Stomach (tissue), 9 donors: Measurements from ENCODE around the gene SLC22A1. TPM values are rescaled to one million over a fixed set of nuclear protein-coding genes. Genes with fewer than 3 reads are reported as not detected.

Source experiments
- DNase-seq, 2 donors: peaks; one replicate each; pipeline versions ENCODE4 v3.0.0 to v3.0.0-alpha.2; 2013 to 2019
- H3K27ac ChIP-seq, 5 donors: fragments of 200-600 bp in 4 of 5; sonication (generic) in 4 of 5; one replicate each; pipeline ENCODE4 v1.5.1; 2013 to 2019; ENCODE audit warnings: mild to moderate bottlenecking in 1 of 5, moderate library complexity in 1 of 5
- H3K27me3 ChIP-seq, 3 donors: fragments of 200-600 bp; sonication (generic); one replicate each; pipeline ENCODE4 v1.5.1; 2017 to 2019; ENCODE audit warnings: mixed run types in 1 of 3
- H3K36me3 ChIP-seq, 4 donors: fragments of 200-600 bp; sonication (generic); 1 replicate in 3 of 4; 2 replicates in 1 of 4; pipeline ENCODE4 v1.5.1; 2016 to 2019
- H3K4me1 ChIP-seq, 4 donors: fragments of 200-600 bp; sonication (generic); one replicate each; pipeline ENCODE4 v1.5.1; 2016 to 2019
- H3K4me3 ChIP-seq, 4 donors: fragments of 200-600 bp; sonication (generic) in 3 of 4; one replicate each; pipeline ENCODE4 v1.5.1; 2016 to 2019; ENCODE audit warnings: mild to moderate bottlenecking in 1 of 4
- H3K9me3 ChIP-seq, 4 donors: fragments of 200-600 bp; sonication (generic); one replicate each; pipeline ENCODE4 v1.5.1; 2016 to 2019
- EP300 ChIP-seq: sonication (generic); formaldehyde crosslinking; IDR thresholded peaks from one replicate; pipeline ENCODE4 v1.6.1; 2017; ENCODE audit warnings: antibody characterized with exemption
- POLR2A ChIP-seq, 4 donors: fragments of 450-650 bp; IDR thresholded peaks; one replicate each; pipeline ENCODE4 v1.6.1; 2016; ENCODE audit warnings: antibody characterized with exemption in 4 of 4, control low read depth in 2 of 4, mild to moderate bottlenecking in 1 of 4, moderate library complexity in 1 of 4
- POLR2AphosphoS5 ChIP-seq, 3 donors: sonication (generic); formaldehyde crosslinking; IDR thresholded peaks; one replicate each; pipeline ENCODE4 v1.6.1; 2016; ENCODE audit warnings: antibody characterized with exemption in 3 of 3
- WGBS, 5 donors: extraction: QIAGEN DNeasy Blood & Tissue Kit in 3 of 5; methylation state at CpG; one replicate each; pipeline versions ENCODE4 v1.1.5 to v1.1.7; 2013 to 2018; 5-methylcytosine and 5-hydroxymethylcytosine counted together
- intact Hi-C: fragments of 100-400 bp; cut with DNase I; formaldehyde crosslinking; loops from one replicate; pipeline ENCODE4 v1.15.1; 2023; ENCODE audit warnings: low total_unique reads
- polyA plus RNA-seq, 3 donors: library from polyadenylated mRNA; stranded (reverse); fragments of 200-250 nt; gene quantifications; one replicate each; pipeline ENCODE4 v1.2.3, GENCODE V29; 2013
- total RNA-seq, 5 donors: library from RNA; depleted of rRNA; stranded (reverse); fragments of >200 nt; gene quantifications; one replicate each; pipeline versions ENCODE4 v1.1.0 to v1.2.3, GENCODE V29; 2014 to 2016
- TF ChIP-seq, protein P1 (sequence below), 7 experiments: fragments of 450-650 bp in 4 of 7; fragments of 200-600 bp in 3 of 7; sonication (generic) in 3 of 7; IDR thresholded peaks; one replicate each; pipeline ENCODE4 v1.5.1; 2016 to 2019; ENCODE audit warnings: antibody characterized with exemption in 7 of 7, control low read depth in 2 of 7, mild to moderate bottlenecking in 1 of 7
- donor health status: healthy with polysubstance abuse.
- donor health status: Bipolar disorder and iron deficiency.
- donor health status: healthy.

Gene SLC22A1
- total and polyA plus RNA-seq, 8 donors, result 0.20 to 36.2 (median 2.2) TPM; not detected in 2

DNA sequence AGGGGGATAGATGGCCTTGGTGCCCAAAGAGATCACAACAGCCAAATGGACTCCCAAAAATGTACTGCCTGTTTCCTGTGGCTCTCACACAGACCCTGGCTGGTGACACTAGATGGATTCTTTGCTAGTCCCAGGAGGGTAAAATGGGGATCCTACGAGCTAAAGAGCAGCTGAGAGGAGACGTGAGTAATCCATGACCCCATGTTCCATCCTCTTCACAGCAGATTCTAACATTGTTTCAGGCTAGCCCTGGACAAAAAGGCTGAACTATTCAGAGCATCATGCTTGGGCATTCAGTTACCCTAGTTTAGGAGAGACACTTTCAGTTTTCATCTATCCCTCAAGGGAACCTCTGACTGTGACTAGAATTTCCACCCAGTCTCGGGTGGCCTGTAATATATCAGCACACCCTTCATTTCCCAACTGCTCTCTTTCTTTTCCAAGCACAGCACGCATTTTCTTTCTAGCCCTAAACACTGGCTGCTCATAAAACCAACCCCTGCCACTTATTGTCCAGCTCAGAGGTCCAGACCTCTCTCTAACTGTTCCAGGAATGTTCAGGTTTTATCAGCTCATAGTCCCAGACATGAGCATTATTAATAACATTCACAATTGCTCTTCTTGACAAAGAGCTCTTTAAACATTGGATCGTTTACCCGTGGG is 48.5 kb downstream of the SLC22A1 start:
- intact Hi-C loops, result no loop called here
- WGBS, 5 donors, result 52 to 60% (median 58%) methylated on average over 6 of the region's 6 CpGs
- H3K4me1 ChIP-seq, result no peaks in the 10 kb centered on the region
- TF ChIP-seq EP300, result no peak
- TF ChIP-seq, protein P1, sequence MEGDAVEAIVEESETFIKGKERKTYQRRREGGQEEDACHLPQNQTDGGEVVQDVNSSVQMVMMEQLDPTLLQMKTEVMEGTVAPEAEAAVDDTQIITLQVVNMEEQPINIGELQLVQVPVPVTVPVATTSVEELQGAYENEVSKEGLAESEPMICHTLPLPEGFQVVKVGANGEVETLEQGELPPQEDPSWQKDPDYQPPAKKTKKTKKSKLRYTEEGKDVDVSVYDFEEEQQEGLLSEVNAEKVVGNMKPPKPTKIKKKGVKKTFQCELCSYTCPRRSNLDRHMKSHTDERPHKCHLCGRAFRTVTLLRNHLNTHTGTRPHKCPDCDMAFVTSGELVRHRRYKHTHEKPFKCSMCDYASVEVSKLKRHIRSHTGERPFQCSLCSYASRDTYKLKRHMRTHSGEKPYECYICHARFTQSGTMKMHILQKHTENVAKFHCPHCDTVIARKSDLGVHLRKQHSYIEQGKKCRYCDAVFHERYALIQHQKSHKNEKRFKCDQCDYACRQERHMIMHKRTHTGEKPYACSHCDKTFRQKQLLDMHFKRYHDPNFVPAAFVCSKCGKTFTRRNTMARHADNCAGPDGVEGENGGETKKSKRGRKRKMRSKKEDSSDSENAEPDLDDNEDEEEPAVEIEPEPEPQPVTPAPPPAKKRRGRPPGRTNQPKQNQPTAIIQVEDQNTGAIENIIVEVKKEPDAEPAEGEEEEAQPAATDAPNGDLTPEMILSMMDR (IDR thresholded peaks at IDR 0.05), result no peak
- TF ChIP-seq POLR2A (IDR thresholded peaks at IDR 0.05), result no peak
- TF ChIP-seq POLR2AphosphoS5 (IDR thresholded peaks at IDR 0.05), result no peak
- no peak overlapping the region for H3K27ac ChIP-seq
- no peak for DNase-seq
- peaks cover 0 to 4% (median 0%) of the 10 kb centered on the region in 4 donors for H3K9me3 ChIP-seq
- no peaks in the 10 kb centered on the region for H3K27me3 ChIP-seq
- H3K4me3 ChIP-seq, result no peak overlapping the region
- H3K36me3 ChIP-seq, result no peaks in the 10 kb centered on the region

DNA sequence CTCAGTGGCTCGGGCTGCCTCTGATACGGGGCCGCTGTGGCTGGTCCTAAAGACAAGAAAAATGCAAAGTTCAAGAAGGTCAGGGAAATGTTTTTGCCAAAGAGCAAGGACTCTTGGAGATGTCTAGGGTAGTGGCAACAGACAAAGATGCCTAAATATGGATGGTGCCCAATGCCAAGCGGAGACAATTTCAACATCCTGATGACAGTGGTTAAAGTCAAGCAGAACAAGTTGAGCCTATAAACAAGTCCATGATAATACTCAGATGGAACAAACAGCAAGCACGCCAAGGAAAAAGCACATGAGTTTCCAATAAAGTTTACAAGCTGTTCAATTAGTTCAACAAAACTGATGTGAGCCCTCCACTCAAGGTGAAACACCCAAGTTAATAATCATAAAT is 51.1 kb downstream of the SLC22A1 start:
- no peak for DNase-seq
- no peaks in the 10 kb centered on the region for H3K9me3 ChIP-seq
- no peak overlapping the region for H3K27ac ChIP-seq
- H3K36me3 ChIP-seq, result no peaks in the 10 kb centered on the region
- 89 to 98% (median 95%) methylated on average over 5 of the region's 5 CpGs for WGBS, 5 donors
- no peak overlapping the region for H3K4me3 ChIP-seq
- H3K4me1 ChIP-seq, result no peaks in the 10 kb centered on the region
- TF ChIP-seq POLR2A (IDR thresholded peaks at IDR 0.05) (no peak), POLR2AphosphoS5 (IDR thresholded peaks at IDR 0.05) (no peak), EP300 (no peak)
- TF ChIP-seq, protein P1 (IDR thresholded peaks at IDR 0.05), result no peak
- no peaks in the 10 kb centered on the region for H3K27me3 ChIP-seq
- intact Hi-C loops, result no loop called here

DNA sequence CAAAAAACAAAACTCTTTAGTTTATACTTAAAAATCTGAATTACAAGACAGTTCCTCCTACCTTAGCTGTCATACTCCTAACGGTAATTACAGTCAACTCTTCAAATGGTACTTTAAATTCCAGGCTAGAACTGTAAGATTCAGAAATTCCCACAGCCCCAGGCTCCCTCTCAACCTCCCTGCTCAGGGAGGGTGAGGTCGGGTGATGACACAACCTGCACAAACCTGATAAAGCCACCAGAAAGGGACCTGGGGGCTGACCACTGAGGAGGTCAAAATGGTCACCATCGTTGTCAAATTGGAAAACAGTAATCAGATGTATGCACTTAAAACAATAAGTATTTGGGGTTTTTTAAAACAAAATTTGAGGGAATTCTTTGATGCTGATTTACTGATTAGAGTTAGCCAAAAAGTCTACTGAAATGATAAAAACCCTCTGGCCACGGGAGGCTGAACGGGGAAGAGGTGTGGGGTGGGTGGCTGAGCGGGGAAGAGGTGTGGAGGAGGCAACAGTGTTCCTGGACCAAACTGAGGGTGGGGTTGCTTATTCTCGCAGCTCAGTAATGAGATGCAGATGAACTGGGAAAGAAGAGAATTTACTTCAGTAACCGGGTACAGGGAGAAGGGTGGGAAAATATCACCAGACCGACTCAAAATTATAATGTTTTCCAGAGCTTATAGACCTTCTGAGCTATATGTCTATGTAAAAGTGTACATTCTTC is 52.4 kb downstream of the SLC22A1 start:
- 55 to 64% (median 56%) methylated on average over 9 of the region's 9 CpGs for WGBS, 5 donors
- intact Hi-C loops, result no loop called here
- H3K27me3 ChIP-seq, result no peaks in the 10 kb centered on the region
- no peak for DNase-seq
- no peaks in the 10 kb centered on the region for H3K36me3 ChIP-seq
- H3K4me3 ChIP-seq, result no peak overlapping the region
- TF ChIP-seq POLR2A (IDR thresholded peaks at IDR 0.05) (no peak), POLR2AphosphoS5 (IDR thresholded peaks at IDR 0.05) (no peak), EP300 (no peak)
- TF ChIP-seq, protein P1 (IDR thresholded peaks at IDR 0.05), result no peak
- no peaks in the 10 kb centered on the region for H3K9me3 ChIP-seq
- no peak overlapping the region for H3K27ac ChIP-seq
- no peaks in the 10 kb centered on the region for H3K4me1 ChIP-seq

DNA sequence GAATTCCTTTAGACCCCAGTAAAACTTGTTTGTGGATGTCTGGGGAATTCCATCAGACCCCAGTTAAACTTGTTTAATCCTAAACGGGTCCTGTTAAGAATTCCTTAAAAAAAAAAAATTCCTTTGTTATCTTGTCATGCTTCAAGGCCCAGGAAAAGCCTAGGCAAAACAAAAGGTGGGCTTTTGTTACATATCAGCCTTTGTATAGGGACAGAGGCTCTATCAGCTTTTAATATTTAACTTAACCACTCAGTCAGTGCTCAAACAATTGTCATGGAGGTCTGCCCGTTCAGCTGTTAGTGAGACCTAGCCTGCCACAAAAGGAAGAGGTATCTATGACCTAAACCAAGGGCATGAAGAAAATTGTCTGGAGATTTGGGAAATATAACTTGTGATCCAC is 53.1 kb downstream of the SLC22A1 start:
- WGBS, 5 donors, result 18 to 38% (median 30%) methylated on average over 2 of the region's 2 CpGs
- intact Hi-C loops, result no loop called here
- H3K4me1 ChIP-seq, result no peaks in the 10 kb centered on the region
- H3K27ac ChIP-seq, result no peak overlapping the region
- H3K4me3 ChIP-seq, result no peak overlapping the region
- TF ChIP-seq POLR2AphosphoS5 (IDR thresholded peaks at IDR 0.05) (no peak), EP300 (no peak), POLR2A (IDR thresholded peaks at IDR 0.05) (no peak)
- TF ChIP-seq, protein P1 (IDR thresholded peaks at IDR 0.05), result no peak
- H3K9me3 ChIP-seq, result no peaks in the 10 kb centered on the region
- H3K36me3 ChIP-seq, result no peaks in the 10 kb centered on the region
- H3K27me3 ChIP-seq, result no peaks in the 10 kb centered on the region
- DNase-seq, result no peak
